ENCODE measurements around the gene ZSWIM2.

DNA sequence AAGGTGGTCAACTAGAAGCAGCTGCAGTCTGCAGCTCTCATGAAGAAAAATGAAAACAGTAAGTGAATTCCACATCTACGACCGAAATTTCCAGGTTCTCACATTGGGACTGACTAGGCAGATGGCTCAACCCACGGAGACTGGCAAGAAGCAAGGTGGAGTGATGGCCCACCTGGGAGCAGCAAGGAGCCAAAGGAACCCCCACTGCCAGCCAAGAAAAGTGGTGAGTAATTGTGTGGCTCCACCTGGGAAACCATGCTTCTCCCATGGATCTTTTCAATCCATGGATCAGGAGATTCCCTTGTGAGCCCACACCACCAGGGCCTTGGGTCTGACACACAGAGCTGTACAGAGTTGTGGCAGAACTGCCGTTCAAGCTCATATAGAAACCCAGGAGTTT, 64.0 kb downstream of the ZSWIM2 start:
- TF ChIP-seq, protein P1, sequence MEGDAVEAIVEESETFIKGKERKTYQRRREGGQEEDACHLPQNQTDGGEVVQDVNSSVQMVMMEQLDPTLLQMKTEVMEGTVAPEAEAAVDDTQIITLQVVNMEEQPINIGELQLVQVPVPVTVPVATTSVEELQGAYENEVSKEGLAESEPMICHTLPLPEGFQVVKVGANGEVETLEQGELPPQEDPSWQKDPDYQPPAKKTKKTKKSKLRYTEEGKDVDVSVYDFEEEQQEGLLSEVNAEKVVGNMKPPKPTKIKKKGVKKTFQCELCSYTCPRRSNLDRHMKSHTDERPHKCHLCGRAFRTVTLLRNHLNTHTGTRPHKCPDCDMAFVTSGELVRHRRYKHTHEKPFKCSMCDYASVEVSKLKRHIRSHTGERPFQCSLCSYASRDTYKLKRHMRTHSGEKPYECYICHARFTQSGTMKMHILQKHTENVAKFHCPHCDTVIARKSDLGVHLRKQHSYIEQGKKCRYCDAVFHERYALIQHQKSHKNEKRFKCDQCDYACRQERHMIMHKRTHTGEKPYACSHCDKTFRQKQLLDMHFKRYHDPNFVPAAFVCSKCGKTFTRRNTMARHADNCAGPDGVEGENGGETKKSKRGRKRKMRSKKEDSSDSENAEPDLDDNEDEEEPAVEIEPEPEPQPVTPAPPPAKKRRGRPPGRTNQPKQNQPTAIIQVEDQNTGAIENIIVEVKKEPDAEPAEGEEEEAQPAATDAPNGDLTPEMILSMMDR (IDR thresholded peaks at IDR 0.05) = no peak
- TF ChIP-seq, protein P2, sequence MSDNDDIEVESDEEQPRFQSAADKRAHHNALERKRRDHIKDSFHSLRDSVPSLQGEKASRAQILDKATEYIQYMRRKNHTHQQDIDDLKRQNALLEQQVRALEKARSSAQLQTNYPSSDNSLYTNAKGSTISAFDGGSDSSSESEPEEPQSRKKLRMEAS (IDR thresholded peaks at IDR 0.05) = no peak
- no peak for TF ChIP-seq NR3C1 (IDR thresholded peaks at IDR 0.05)
- TF ChIP-seq MYC (IDR thresholded peaks at IDR 0.05; ENCODE audit: borderline replicate concordance, low read length) = no peak
- no peak for TF ChIP-seq RFX5 (IDR thresholded peaks at IDR 0.05)
- TF ChIP-seq, protein P3, sequence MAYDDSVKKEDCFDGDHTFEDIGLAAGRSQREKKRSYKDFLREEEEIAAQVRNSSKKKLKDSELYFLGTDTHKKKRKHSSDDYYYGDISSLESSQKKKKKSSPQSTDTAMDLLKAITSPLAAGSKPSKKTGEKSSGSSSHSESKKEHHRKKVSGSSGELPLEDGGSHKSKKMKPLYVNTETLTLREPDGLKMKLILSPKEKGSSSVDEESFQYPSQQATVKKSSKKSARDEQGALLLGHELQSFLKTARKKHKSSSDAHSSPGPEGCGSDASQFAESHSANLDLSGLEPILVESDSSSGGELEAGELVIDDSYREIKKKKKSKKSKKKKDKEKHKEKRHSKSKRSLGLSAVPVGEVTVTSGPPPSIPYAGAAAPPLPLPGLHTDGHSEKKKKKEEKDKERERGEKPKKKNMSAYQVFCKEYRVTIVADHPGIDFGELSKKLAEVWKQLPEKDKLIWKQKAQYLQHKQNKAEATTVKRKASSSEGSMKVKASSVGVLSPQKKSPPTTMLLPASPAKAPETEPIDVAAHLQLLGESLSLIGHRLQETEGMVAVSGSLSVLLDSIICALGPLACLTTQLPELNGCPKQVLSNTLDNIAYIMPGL (CRISPR knock-in tag; IDR thresholded peaks at IDR 0.05; ENCODE audit: borderline replicate concordance) = no peak

Data from A549 (cell line).